HAP-1 (cell line): ENCODE results near the gene KCNK18.
A peak's percentile ranks its signal among the peaks of the same experiment; 100 is the strongest.

Experiments used
- DNase-seq, 2 experiments: peaks; one replicate each; pipeline ENCODE4 v3.0.0-alpha.2; 2016 to 2020; ENCODE audit warnings: low spot score in 2 of 2
- H3K27me3 ChIP-seq: fragments of 250-450 bp; sonication (Bioruptor Pico); 2 replicates; pipeline ENCODE4 v1.5.1; 2020; ENCODE audit warnings: low read depth, mild to moderate bottlenecking, moderate library complexity
- H3K36me3 ChIP-seq: fragments of 250-450 bp; sonication (Bioruptor Pico); replicated peaks from 2 replicates; pipeline ENCODE4 v1.5.1; 2020; ENCODE audit warnings: mild to moderate bottlenecking
- H3K4me1 ChIP-seq: fragments of 250-450 bp; sonication (Bioruptor Pico); 2 replicates; pipeline ENCODE4 v1.5.1; 2020; ENCODE audit warnings: mild to moderate bottlenecking
- H3K4me3 ChIP-seq: fragments of 250-450 bp; sonication (Bioruptor Pico); 2 replicates; pipeline ENCODE4 v1.5.1; 2020; ENCODE audit warnings: mild to moderate bottlenecking, moderate library complexity
- H3K9me3 ChIP-seq: fragments of 250-450 bp; sonication (Bioruptor Pico); 2 replicates; pipeline ENCODE4 v1.5.1; 2020; ENCODE audit warnings: mild to moderate bottlenecking, moderate library complexity
- in situ Hi-C: fragments of 300-500 bp; cut with MboI; formaldehyde crosslinking; loops from 3 replicates; pipeline ENCODE4 v1.14.3; 2020; ENCODE audit warnings: low sequenced_read_pairs, inconsistent platforms, mixed read lengths

KCNK18 gene

GRCh38 chr10:117165538-117166417, 31.5 kb upstream of the KCNK18 start:
- Histone ChIP-seq H3K4me1 (peaks cover 2% of the 10 kb centered on the region; the same call in 1 of the 2 replicates), H3K9me3 (no peaks in the 10 kb centered on the region), H3K36me3 (no peaks in the 10 kb centered on the region), H3K27me3 (peaks cover 14% of the 10 kb centered on the region), H3K4me3 (0 out of 2 replicates have a peak overlapping the region, but pooled peaks have one; percentile 5)
- in situ Hi-C loops, result no loop called here
- peak; percentile 53 to 85 for DNase-seq

DNA sequence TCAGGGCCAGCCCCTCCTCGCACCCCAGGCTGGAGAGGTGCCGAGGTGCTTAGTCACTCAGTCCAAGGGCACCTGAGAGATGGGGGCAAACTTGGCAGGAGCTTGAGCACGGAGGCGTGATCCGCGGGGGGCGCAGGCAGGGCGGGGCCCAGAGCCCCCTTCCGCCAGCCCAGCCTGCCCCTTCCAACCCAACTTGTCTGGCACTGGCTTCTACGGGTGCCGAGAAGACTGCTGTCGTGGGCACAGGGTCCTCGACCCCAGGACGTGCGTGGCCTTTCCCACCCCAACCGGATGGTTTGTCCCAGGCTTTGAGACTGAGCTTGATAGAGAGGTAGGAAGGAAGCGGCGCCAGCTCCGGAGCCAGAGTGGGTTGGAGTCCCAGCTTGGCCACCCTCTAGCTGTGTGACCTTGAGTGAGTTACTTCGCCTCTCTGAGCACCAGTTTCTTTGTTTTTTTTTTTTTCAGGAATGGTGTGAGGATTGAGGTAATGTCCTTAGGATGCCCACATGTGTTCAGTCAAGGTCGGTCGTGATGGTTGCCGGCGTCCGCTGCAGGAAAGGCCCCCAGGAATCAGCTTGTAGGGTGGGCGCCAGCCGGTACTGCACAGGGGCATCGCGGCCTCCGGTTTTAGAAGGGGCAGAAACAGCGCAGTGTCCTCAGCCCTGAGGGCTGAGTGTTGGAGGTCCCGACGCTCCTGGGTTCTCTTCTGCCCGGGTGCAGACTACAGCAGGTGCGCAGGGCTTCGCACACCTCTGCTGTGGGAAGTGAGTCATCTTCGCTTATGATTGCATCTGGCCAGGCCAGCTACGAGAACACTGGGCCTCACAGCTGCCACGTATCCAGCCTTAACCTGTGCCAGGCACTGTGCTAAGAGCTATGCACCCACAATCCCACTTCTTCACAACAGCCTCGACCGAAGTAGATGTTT, 30.6 kb upstream of the KCNK18 start:
- peaks cover 14% of the 10 kb centered on the region for H3K27me3 ChIP-seq
- no peak overlapping the region for H3K4me3 ChIP-seq
- no peak for DNase-seq
- H3K36me3 ChIP-seq, result no peaks in the 10 kb centered on the region
- in situ Hi-C loops, result no loop called here
- peaks cover 2% of the 10 kb centered on the region; the same call in 1 of the 2 replicates for H3K4me1 ChIP-seq
- no peaks in the 10 kb centered on the region for H3K9me3 ChIP-seq

DNA sequence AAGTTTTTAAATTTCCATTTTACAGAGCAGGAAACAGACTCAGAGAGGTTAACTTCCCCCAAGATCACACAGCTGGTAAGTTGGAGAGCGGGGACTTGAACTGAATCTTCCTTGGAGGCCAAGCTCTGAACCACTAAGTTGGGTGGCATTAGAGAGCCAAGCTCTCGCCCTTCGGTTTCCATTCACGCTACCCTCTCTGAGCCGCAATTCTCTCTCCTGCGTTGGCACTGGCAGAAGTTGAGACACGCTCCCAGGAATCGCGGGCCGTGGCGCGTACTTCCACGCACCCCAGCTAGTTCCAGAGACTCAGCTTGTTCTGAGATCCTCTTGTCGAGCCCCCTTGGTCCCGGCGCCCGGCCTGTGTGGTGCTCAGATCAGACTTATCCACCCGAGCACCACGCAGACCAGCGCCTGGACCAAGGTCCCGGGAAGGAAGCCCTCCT, 29.9 kb upstream of the KCNK18 start:
- in situ Hi-C loops, result no loop called here
- peaks cover 13% of the 10 kb centered on the region for H3K27me3 ChIP-seq
- H3K9me3 ChIP-seq, result no peaks in the 10 kb centered on the region
- H3K4me1 ChIP-seq, result peaks cover 2% of the 10 kb centered on the region; the same call in 1 of the 2 replicates
- H3K36me3 ChIP-seq, result no peaks in the 10 kb centered on the region
- no peak for DNase-seq
- no peak overlapping the region for H3K4me3 ChIP-seq

- Histone ChIP-seq H3K36me3 (no peaks in the 10 kb centered on the region), H3K9me3 (no peaks in the 10 kb centered on the region), H3K27me3 (peaks cover 10% of the 10 kb centered on the region; the same call in 1 of the 2 replicates), H3K4me1 (peaks cover 2% of the 10 kb centered on the region; the same call in 1 of the 2 replicates), H3K4me3 (peak overlapping the region; percentile 31)
- in situ Hi-C loops, result no loop called here
- DNase-seq, result peak; percentile 47 to 81
Observed at GRCh38 chr10:117167789-117168674, 29.3 kb upstream of the KCNK18 start.

DNA sequence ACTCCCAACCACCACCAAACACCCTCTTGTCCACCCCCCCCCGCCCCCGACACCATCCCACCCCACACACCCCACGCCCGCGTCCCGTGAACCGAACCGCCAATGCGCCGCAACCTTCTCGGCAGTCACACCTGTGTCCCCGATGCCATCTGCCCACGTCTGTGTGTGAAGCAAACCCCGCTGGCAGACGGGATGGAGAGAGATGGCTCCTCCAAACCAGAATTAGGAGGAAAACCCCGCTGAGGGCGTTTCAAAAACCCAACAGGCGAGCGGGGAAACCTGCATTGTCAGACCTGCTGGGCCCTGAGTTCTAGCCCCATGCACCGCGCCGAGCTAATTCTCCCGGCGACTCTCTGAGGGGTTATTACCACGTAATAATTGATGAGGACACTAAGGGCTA, 28.6 kb upstream of the KCNK18 start:
- H3K9me3 ChIP-seq, result no peaks in the 10 kb centered on the region
- peaks cover 10% of the 10 kb centered on the region; the same call in 1 of the 2 replicates for H3K27me3 ChIP-seq
- H3K4me3 ChIP-seq, result no peak overlapping the region
- no peak for DNase-seq
- H3K4me1 ChIP-seq, result peaks cover 2% of the 10 kb centered on the region; the same call in 1 of the 2 replicates
- no peaks in the 10 kb centered on the region for H3K36me3 ChIP-seq
- in situ Hi-C loops, result no loop called here

DNA sequence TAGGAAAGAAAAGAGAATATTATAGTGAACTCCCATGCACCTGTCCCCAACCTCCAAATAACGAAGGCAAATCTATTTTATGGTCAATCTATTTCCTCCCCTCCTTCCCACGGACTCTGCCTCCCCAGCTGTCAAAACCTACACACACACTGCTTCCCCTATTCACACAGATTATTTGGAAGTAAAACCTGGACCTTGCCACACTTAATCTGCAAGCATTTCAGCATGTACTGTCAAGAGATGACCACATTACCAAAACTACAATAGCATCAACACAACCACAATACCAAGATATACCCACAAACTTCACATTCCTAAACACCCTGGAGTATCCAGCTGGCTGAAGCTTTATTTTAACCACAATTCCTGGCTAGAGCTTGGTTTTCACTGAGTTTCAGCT, 27.8 kb upstream of the KCNK18 start:
- in situ Hi-C loops, result no loop called here
- no peaks in the 10 kb centered on the region for H3K36me3 ChIP-seq
- peaks cover 10% of the 10 kb centered on the region; the same call in 1 of the 2 replicates for H3K27me3 ChIP-seq
- H3K9me3 ChIP-seq, result no peaks in the 10 kb centered on the region
- H3K4me3 ChIP-seq, result no peak overlapping the region
- DNase-seq, result no peak
- H3K4me1 ChIP-seq, result peaks cover 3% of the 10 kb centered on the region; the same call in 1 of the 2 replicates

GRCh38 chr10:117170244-117170643, 27.0 kb upstream of the KCNK18 start:
- H3K4me3 ChIP-seq, result no peak overlapping the region
- DNase-seq, result no peak
- H3K36me3 ChIP-seq, result no peaks in the 10 kb centered on the region
- no peaks in the 10 kb centered on the region for H3K9me3 ChIP-seq
- H3K27me3 ChIP-seq, result peaks cover 10% of the 10 kb centered on the region; the same call in 1 of the 2 replicates
- in situ Hi-C loops, result loop anchor here (10.0 kb wide), 1 partner anchor 485 kb away; no protein-coding TSS in a partner anchor
- H3K4me1 ChIP-seq, result peaks cover 7% of the 10 kb centered on the region

- in situ Hi-C loops, result loop anchor here (5.0 to 10.0 kb wide), 2 partner anchors 367 to 490 kb away; no protein-coding TSS in a partner anchor
- no peaks in the 10 kb centered on the region for H3K36me3 ChIP-seq
- H3K27me3 ChIP-seq, result peaks cover 10% of the 10 kb centered on the region; the same call in 1 of the 2 replicates
- H3K9me3 ChIP-seq, result no peaks in the 10 kb centered on the region
- DNase-seq, result peak; percentile 76 to 92
- H3K4me1 ChIP-seq, result peaks cover 11% of the 10 kb centered on the region
- peak overlapping the region; percentile 23 for H3K4me3 ChIP-seq
Observed at GRCh38 chr10:117174439-117175214, 22.7 kb upstream of the KCNK18 start.

- Histone ChIP-seq H3K27me3 (peaks cover 10% of the 10 kb centered on the region; the same call in 1 of the 2 replicates), H3K36me3 (no peaks in the 10 kb centered on the region), H3K4me3 (peak overlapping the region; percentile 23), H3K9me3 (no peaks in the 10 kb centered on the region), H3K4me1 (peaks cover 11% of the 10 kb centered on the region)
- DNase-seq, result peak in 1 of 2 experiments; percentile 35
- in situ Hi-C loops, result loop anchor here (5.0 to 10.0 kb wide), 2 partner anchors 368 to 491 kb away; no protein-coding TSS in a partner anchor
Observed at GRCh38 chr10:117175215-117175900, 21.9 kb upstream of the KCNK18 start.

DNA sequence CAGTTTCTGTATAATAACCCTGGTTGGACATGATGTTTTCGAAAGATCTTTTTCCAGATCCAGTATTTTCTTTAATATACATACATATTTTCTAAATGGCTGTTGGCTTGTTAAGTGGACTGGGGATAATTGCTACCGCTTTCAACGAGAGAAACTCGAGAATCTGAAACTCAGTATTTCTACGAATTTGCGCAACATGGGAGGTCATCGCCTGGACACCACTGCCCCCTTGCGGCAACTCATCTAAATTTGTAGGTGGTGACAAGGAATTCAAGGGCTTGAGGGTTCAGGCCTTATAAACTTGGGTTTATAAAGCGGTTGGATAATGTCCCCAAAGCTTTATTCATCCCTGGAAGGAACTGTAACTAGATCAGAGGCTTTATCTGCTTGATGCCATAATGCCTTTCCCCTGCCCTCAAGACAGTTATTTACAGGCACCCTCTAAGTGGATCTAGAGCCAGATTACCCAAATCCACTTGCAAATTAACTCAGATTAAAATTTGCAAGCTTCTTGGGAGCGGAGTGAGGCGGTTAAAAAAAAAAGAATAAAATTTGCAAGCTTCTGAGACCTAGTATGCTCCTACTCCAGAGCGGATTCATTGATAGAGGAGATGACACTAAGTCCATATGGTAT, 21.3 kb upstream of the KCNK18 start:
- Histone ChIP-seq H3K9me3 (no peaks in the 10 kb centered on the region), H3K4me3 (peak overlapping the region; percentile 23; the same call in 1 of the 2 replicates), H3K4me1 (peaks cover 11% of the 10 kb centered on the region), H3K27me3 (peaks cover 10% of the 10 kb centered on the region; the same call in 1 of the 2 replicates), H3K36me3 (no peaks in the 10 kb centered on the region)
- in situ Hi-C loops, result loop anchor here (5.0 to 10.0 kb wide), 2 partner anchors 369 to 491 kb away; no protein-coding TSS in a partner anchor
- DNase-seq, result peak; percentile 65 to 90

DNA sequence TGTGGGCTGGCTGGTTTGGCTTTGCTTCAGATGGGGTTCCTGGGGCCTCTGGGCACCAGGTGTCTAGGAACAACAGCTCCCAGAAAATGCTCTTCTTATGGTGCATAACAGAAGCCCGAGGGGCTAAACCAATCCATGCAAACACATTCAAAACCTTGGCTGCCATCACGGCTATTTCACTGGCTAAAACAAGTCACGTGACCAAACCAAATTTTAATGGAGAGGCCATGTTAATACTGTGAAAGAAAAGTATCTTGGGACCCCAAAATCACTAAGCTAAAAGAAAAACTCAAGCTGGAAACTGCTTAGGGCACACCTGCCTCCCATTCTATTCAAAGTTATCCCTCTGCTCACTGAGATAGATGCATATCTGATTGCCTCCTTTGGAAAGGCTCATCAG, 19.1 kb upstream of the KCNK18 start:
- H3K36me3 ChIP-seq, result no peaks in the 10 kb centered on the region
- in situ Hi-C loops, result loop anchor here (5.0 to 10.0 kb wide), 2 partner anchors 371 to 493 kb away; no protein-coding TSS in a partner anchor
- H3K9me3 ChIP-seq, result no peaks in the 10 kb centered on the region
- peaks cover 11% of the 10 kb centered on the region for H3K4me1 ChIP-seq
- DNase-seq, result no peak
- no peaks in the 10 kb centered on the region for H3K27me3 ChIP-seq
- no peak overlapping the region for H3K4me3 ChIP-seq
